GM11168 (cell line): Measurements from ENCODE around the gene MYO16.

Experiments
- in situ Hi-C: fragments of 300-500 bp; cut with MboI; formaldehyde crosslinking; loops from one replicate; pipeline ENCODE4 v1.12.0; 2022; ENCODE audit warnings: low sequenced_read_pairs; ENCODE audit not compliant: unreplicated experiment

Gene MYO16

DNA sequence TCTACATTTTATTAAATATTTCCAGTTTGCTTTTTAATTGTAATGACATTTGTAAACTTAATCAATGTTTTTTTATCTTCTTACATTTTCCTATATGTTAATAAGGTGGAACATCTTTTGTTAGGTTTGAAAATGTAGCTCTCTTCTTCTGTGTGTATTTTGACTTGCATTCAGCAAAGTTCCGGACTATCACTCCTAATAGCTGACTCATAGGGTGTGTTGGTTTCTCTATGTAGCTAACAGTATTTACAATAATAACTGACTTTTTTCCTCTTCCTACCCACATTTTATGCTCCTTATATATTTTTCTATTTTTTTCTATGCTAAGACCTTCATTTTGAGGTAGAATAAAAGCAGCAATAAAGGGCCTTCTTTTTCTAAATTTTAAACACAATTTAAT lies 28.1 kb downstream of the MYO16 start:
- in situ Hi-C loops = no loop called here

DNA sequence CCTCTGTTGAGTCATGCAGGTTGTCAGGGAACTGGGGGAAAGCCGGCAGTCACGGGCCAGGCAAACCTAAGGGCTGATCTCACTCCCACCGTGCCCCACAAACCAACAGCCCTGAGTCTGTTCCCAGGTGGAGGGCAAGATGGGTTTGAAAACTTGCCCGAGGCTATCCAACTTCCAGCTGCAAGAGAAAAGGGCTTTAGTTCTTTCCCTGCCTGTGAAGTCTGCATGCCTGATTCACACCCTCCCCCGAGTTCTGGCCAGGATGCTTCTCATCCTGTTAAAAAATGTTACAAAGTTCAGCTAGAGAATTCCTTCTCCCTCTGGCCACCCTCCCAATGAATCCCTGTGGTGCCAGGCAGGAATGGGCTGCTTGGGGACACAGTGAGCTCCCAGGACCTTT lies 33.1 kb downstream of the MYO16 start:
- in situ Hi-C loops = no loop called here

DNA sequence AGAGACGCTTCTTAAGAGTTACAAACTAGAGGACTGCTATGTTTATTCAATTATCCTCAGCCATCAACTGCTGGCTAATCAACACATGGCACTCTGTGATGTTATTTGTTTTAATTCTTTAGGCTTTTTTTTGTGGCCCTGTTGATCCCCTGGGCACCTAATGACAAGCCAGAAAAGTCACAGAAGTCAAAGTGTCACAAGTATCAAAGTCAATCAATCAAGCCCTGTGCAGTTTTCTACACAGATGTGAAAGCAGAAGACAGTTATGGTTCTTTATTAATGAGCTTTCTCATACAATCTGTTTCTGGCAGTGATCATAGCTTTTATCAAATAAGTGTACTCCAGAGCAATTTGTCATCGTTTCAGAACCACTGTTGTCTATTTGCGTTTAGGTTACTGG lies 34.3 kb downstream of the MYO16 start:
- in situ Hi-C loops = no loop called here

DNA sequence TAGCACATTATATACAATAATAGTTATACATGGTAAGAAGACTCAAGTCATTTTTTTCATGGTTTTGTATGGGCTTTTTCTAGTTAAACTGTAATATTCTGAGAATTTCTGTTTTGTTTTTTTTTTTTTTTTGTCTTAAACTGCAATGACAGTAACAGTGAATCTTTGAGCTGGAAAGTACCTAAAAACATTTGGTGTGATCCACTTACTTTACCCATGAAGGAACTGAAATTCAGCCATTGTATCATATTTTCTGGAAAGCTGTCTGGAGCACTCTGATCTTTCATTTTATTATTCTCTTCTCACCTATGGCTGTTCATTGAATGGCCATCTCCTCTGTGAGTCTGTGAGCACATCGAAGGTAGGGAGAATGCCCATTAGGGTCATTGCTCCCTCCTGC lies 37.8 kb downstream of the MYO16 start:
- in situ Hi-C loops = no loop called here

DNA sequence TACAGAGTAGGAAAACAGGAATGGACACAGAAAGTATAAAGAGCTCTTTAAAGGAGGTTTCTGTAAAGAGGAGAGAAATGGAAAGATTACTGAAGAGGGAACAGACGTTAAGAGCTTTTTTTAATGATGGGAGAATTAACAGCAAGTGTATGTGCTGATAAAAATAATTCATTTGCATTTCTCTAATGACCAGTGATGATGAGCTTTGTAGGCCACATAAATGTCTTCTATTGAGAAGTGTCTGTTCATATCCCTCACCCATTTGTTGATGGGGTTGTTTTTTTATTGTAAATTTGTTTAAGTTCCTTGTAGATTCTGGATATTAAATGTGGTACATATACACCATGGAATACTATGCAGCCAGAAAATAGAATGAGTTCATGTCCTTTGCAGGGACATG lies 40.0 kb downstream of the MYO16 start:
- in situ Hi-C loops = no loop called here

DNA sequence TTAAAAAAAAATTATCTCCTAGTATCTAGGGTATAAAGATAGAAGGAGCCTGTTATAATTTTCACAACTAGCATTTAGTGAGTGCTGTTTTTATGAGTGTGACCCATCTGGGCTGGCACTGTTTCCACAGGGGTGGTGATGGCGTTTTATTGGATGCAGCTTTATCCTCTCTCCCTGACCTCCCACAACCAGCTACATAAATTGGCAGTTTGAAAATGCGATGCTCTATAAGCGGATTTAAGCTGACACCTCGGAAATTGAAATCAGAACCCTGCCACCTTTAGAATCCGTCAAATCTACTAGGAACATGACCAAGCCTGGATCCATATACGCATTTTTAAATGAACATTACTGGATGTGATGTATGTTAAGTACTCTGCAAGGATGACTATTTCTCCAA lies 44.9 kb downstream of the MYO16 start:
- in situ Hi-C loops = no loop called here

DNA sequence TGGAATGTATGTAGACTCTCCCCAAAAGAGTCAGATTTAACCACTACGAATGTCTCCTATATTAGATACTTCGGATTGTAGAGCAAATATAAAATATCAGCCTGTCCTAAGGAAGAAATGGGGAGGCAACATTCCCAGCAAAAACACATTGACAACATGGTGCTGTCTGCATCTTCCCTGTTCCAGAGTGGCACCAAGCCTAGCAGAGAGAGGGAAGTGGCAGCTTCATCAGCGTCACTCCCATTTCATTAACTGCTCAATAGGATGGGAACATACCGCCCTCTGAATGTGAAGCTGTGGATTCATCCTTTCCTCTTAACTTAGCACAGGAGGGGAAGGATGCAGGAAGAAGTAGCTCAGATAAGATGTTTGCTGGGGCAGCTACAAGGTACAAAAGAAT lies 45.4 kb downstream of the MYO16 start:
- in situ Hi-C loops = no loop called here

DNA sequence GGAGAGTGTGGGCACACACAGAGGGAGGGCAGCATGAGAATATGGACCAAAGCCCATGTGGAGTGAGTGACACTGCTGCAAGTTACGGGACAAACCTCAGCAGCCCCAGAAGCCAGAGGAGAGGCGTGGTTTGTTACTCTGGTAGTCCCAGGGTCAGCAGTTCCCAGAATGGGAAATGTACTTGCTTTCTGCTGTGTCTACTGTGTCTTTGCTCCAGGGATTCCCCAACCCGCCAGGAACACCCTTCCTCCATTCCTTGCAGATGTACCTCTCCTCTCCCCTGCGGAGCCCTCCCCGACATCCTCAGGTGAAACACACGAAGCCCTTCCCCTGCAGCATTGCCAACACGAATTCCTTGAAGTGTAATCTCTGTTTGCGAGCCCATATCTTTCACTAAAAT lies 47.2 kb downstream of the MYO16 start:
- in situ Hi-C loops = no loop called here

DNA sequence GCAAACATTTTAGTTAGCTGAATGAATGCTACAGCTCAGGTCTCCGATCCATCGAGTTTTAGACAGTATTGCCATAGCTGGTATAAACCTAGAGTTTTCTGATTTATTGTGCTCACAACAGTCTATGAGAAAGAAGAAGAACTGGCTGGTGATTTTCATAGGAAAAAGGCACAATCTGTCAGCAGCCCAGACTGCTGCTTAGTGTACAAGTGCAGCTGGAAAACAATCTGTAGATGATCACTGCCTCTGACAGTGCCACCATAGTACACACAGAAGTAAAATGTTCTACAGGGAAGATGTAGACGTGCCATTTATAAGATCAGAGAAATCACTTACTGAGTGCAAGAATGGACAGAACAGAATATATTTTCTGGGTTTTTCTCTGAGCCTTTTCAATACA lies 48.4 kb downstream of the MYO16 start:
- in situ Hi-C loops = no loop called here

DNA sequence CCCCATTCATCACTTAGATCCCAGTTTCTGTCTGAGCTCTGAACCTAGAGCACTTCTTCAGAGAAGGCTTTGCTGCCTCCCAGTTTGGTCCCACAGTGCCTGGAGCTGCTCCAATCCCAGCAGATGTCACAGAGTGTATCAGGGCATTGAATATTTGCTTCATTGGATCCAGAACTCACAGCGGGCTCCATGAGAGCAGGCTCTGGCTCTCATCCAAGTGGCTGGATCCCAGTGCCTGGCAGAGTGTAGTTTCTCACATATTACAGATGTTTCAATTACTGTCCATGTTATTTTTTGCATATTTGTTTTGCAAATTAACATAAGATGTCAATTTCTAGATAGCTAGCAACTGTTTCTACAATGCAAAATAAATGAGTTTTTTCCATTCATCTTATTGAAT lies 50.6 kb downstream of the MYO16 start:
- in situ Hi-C loops = no loop called here

DNA sequence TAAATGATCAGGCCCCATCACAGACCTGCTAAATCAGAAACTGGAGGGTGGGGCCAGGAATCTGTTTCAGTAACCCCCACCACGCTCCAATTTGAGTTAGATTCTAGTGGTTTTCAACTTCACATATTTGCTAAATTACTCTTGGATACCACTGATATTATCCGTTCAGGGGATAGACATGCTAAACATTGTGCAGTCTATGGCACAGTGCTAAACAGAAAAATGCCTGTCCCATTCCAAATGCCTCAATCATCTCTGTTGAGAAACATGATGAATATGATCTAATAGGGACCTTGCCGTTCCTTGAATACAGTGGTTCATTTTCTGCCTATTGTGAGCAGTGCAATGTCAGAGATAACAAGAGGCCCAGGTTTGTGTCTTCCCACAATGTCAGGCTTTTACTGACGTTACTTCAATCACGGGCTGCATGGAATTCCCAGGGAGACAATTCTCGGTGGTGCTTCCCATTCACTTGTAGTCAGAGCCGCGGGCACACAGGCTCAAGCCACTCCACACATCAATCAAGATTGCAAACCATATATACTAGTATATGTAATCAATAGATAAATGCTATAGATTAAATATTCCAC lies 52.7 kb downstream of the MYO16 start:
- in situ Hi-C loops = no loop called here

DNA sequence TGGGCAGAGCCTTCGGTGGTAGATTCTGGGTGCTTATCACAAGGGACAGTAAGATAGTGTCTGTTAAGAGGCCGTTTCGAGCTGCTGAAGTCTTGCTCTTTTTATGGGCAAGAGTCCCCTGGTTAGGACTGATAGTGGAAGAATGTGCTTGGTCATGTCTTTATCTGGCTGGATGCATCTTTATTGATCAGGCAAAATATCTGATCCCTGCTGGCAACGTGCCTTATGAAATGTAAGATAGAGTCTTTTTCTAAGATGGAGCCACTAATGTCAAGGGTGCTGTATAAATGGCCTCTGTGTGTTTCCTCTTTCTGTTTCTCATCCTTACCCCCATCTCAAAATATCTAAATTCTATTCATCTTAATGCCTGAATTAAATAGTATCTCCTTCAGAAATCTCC lies 53.3 kb downstream of the MYO16 start:
- in situ Hi-C loops = no loop called here

DNA sequence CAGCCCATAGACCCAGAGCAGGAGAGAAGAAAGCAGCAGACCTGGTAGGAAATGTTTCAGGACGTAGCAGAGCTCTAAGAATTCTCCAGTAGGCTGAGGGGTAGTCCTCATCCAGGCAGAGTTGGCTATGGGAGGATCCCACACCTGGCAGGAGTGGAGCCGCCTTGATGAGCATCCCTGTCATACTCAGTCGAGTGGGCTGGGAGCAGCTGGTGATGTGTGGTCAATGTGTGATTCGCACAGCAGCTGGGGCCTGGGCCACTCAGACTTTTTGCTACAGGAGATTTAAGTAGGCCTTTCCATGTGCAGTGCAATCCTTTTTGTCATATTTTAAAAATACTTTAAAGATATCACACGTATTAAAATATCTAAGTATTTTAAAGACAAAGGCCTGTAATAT lies 56.6 kb downstream of the MYO16 start:
- in situ Hi-C loops = no loop called here

DNA sequence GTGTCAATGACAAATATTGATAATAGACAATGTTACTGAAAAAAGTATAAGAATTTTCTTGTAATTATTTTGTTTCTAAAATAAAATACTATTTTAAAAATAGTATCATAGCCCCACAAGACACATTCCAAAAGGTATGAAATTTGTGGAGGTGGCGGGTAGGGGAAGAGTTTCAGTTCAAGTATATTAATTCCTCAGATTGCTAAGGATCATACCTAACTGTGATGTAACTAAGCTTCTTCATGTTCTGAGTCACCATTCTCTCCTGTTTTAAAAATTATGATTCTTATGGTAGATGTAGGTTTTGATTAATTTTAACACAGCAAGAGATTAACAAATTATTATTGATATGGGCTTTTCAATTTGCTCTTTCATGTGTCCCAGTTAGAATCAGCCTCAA lies 61.3 kb downstream of the MYO16 start:
- in situ Hi-C loops = no loop called here

DNA sequence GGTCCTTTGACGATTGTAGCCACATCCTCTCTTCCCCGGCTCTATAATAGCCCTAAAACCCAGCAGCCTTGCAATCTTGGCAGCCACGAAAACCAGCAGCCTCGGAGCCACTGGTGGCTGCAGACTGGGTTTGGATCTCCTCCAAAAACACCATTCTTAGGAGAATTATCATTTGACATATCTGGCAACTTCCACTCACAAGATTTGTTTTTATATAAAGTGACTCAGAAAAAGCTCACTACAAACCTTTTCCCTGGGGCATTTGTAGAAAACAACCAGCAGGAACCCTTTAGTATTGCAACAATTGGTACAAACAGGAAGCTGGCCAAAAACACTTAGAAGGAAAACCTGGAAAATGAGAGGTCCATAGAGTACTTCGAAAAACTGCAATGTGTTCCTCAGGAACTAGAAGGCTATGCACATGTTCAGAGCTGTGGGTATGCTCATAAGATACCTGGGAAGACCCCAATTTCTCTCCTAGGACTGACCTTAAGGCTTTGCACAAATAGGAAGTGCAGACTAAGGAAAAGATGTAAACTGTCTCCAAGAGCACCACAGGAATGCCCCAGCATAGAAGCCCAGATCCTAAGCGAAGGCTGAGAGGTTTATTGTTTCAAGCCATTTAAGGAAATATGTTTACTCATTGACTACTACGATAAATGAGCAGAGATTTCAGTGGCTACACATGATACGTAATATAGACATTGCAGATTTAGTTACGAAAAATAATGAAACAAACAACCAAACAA lies 71.2 kb downstream of the MYO16 start:
- in situ Hi-C loops = no loop called here

DNA sequence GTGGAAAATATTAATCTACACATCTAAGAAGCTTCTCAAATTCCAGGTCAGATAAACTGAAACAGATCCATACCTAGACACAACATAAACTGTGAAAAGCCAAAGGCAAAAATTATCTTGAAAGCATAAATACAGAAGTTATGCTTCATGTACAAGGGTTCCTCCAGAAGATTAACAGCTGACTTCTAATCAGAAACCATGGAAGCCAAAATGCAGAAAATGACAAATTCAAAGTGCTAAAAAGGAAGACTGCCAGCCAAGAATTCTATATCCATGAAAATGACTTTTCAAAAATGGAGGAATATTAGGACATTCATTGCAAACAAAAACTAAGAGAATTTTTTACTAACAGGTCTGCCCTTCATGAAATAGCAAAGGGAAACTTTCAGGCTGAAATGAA lies 72.8 kb downstream of the MYO16 start:
- in situ Hi-C loops = no loop called here

DNA sequence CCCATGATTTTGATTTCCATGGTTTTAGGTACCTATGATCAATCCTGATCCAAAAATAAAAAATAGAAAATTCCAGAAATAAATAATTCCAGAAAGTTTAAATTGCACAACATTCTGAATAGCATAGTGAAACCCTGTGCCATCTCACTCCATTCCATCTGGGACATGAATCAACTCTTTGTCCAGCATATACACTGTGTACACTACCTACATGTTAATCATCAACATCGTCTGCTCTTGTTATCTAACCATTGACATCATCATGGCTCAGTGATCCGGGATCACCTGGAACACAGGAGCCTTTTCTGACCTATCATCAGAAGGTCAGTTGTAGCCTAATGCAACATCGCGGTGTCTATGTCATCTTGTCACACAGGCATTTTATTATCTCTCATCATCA lies 75.6 kb downstream of the MYO16 start:
- in situ Hi-C loops = no loop called here

DNA sequence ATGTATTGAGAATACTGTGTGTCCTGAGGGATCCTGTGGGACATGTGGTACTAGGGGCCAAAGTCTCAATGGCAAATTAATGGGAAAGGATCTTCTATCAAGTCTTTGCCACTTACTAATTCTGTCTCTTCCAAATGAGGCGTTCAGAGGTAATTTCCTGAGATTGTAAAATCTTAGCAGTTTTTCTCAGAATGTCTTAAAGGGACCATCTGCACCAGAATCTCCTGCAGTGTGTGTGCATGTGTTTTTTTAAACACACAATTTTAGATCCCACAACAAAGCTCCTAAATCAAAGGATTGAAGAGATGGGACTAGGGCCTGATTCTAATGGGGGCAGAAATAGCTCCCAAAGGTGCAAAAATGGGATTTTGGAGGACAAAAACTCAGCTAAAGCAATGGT lies 78.2 kb downstream of the MYO16 start:
- in situ Hi-C loops = no loop called here

DNA sequence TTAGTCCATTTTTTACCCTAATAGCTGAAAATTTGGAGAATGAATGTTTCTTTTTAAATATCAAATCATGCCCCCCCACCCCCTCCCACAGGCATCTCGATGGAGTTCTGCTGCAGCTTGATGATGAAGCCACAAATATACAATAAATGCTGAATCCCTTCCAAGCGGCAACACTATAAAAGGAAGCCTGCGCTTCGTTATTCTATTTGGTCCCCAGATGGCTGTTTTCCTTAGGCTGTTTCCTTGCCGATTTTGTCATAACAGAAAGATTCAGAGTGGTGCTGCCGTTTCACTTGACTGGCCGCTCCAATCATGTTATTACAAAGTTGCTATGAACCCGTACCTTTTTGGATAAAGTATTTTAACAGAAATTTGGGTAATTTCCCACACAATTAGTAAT lies 79.5 kb downstream of the MYO16 start:
- in situ Hi-C loops = no loop called here

DNA sequence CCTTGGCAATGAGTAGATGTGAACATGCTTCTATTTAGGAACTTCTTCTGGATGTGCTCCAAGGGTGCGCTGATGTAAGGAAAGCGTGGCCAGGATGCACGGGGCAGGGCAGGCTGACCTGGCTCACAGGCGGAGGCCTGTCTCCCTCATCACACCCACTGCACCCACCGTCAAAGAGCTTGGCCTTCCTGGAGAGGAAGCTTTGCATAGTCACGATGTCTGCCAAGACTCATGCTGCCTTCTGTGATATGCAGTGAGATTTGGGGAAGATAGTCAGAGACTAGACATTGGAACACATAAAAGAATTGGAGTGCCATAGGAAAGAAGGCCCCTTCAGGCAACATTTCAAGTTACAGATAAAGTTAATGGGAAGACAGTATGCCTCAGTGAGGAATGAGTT lies 82.0 kb downstream of the MYO16 start:
- in situ Hi-C loops = no loop called here

DNA sequence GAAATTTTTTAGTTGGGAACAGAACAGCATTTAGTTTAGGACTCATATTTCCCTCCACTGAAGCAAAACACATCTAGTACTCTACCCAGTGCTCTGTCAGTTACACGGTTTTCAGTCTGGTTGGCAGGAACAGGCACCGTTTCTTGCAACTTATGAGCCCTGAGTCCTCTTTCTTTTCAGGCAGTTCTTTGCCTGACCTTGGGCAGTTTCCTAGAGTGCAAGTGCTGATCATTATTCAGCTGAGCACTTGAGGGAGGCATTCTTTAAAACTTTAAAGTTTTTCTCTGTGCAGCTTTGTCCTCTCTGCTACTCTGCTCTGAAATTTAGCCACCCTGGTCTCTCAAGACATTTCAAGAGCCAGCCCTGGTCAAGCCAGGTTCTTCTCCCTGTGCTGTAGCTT lies 96.1 kb downstream of the MYO16 start:
- in situ Hi-C loops = no loop called here

DNA sequence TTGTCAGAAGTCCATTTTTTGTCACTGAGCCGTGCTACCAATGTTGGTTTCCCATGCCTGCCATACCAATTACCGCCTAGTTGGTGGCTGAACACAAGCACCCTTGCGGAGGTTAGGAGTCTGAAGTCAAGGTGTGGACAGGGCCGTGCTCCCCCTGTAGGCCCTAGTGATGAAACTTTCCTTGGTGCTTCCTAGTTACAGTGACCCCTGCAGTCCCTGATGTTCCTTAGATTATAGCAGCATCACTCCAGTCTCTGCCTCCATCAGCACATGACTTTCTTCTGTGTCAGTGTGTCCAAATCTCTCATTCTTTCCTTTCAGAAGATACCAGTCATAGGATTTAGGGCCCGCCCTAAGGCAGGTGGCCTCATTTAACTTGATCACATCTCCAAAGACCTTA lies 99.0 kb downstream of the MYO16 start:
- in situ Hi-C loops = no loop called here
